RWPE2 (cell line): Measurements from ENCODE around the gene WDR5.
A peak's percentile ranks its signal among the peaks of the same experiment; 100 is the strongest.

Source experiments
- ATAC-seq: fragments of 200-7000 bp; cut with Tn5 transposase; 3 replicates; pipeline ENCODE4 v1.9.1; 2021; ENCODE audit warnings: low read depth
- DNase-seq: peaks from one replicate; pipeline ENCODE4 v3.0.0-alpha.2; 2020; ENCODE audit warnings: low spot score
- H3K27ac ChIP-seq: fragments of 450-650 bp; 2 replicates; pipeline ENCODE4 v1.5.1; 2017; ENCODE audit warnings: mild to moderate bottlenecking; ENCODE audit not compliant: poor library complexity, severe bottlenecking
- H3K27me3 ChIP-seq: fragments of 250-450 bp; sonication (Bioruptor Pico); 2 replicates; pipeline ENCODE4 v1.5.1; 2021; ENCODE audit warnings: mild to moderate bottlenecking, moderate library complexity; ENCODE audit not compliant: insufficient read depth, poor library complexity, severe bottlenecking
- H3K36me3 ChIP-seq: fragments of 250-450 bp; sonication (Bioruptor Pico); 2 replicates; pipeline ENCODE4 v1.5.1; 2020; ENCODE audit warnings: low read depth, mild to moderate bottlenecking, moderate library complexity
- H3K4me1 ChIP-seq: fragments of 250-450 bp; sonication (Bioruptor Pico); 2 replicates; pipeline ENCODE4 v1.5.1; 2021; ENCODE audit warnings: mild to moderate bottlenecking, moderate library complexity; ENCODE audit not compliant: insufficient read depth, poor library complexity, severe bottlenecking
- H3K4me3 ChIP-seq: fragments of 250-450 bp; sonication (Bioruptor Pico); 2 replicates; pipeline ENCODE4 v1.5.1; 2021; ENCODE audit warnings: mild to moderate bottlenecking, moderate library complexity; ENCODE audit not compliant: severe bottlenecking
- H3K9me3 ChIP-seq: fragments of 250-450 bp; sonication (Bioruptor Pico); 2 replicates; pipeline ENCODE4 v1.5.1; 2021; ENCODE audit warnings: mild to moderate bottlenecking, moderate library complexity; ENCODE audit not compliant: severe bottlenecking
- TF ChIP-seq, protein P1 (sequence below): fragments of 450-650 bp; IDR thresholded peaks from one replicate; pipeline ENCODE4 v1.5.1; 2017; ENCODE audit warnings: mild to moderate bottlenecking, moderate library complexity; ENCODE audit not compliant: poor library complexity, severe bottlenecking

Gene WDR5

GRCh38 chr9:134136996-134137299 is 1.1 kb downstream of the WDR5 start:
- Histone ChIP-seq H3K4me1 (peaks cover 8% of the 10 kb centered on the region), H3K27me3 (no peaks in the 10 kb centered on the region), H3K9me3 (no peaks in the 10 kb centered on the region), H3K36me3 (peaks cover 42% of the 10 kb centered on the region), H3K27ac (peak overlapping the region; percentile 77), H3K4me3 (peak overlapping the region; percentile 66)
- TF ChIP-seq, protein P1, sequence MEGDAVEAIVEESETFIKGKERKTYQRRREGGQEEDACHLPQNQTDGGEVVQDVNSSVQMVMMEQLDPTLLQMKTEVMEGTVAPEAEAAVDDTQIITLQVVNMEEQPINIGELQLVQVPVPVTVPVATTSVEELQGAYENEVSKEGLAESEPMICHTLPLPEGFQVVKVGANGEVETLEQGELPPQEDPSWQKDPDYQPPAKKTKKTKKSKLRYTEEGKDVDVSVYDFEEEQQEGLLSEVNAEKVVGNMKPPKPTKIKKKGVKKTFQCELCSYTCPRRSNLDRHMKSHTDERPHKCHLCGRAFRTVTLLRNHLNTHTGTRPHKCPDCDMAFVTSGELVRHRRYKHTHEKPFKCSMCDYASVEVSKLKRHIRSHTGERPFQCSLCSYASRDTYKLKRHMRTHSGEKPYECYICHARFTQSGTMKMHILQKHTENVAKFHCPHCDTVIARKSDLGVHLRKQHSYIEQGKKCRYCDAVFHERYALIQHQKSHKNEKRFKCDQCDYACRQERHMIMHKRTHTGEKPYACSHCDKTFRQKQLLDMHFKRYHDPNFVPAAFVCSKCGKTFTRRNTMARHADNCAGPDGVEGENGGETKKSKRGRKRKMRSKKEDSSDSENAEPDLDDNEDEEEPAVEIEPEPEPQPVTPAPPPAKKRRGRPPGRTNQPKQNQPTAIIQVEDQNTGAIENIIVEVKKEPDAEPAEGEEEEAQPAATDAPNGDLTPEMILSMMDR: no peak
- ATAC-seq: peak; percentile 4; the same call in 2 of the 3 replicates
- no peak for DNase-seq

GRCh38 chr9:134138292-134138691 is 2.4 kb downstream of the WDR5 start:
- H3K36me3 ChIP-seq: peaks cover 49% of the 10 kb centered on the region

DNA sequence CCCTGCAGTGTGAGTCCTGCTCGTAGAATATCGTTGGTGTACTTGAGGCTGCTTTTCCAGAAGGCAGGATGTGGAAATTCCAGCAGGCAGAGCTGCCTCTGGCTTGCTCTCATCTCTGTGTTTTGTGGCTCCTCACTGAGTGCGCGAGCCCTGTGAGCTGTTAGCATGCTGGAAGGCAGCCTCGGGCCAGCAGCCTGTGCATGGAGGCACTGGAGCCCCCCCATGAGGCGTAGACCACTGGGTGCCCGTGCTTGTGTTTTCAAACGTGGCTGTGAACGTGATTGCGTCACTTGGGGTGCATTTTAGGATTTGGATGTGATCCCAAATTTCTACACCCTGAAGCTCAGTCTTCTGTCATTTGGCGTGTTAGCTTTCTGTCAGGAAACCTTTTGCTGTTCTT is 3.2 kb downstream of the WDR5 start:
- H3K27ac ChIP-seq: no peak overlapping the region

More at GRCh38 chr9:134138292-134138691, 2.4 kb downstream of the WDR5 start:
- no peak overlapping the region for H3K27ac ChIP-seq
- no peak for ATAC-seq
- H3K4me1 ChIP-seq: peaks cover 8% of the 10 kb centered on the region
- TF ChIP-seq, protein P1: no peak
- H3K27me3 ChIP-seq: no peaks in the 10 kb centered on the region
- H3K4me3 ChIP-seq: no peak overlapping the region
- DNase-seq: no peak
- H3K9me3 ChIP-seq: no peaks in the 10 kb centered on the region

GRCh38 chr9:134141906-134142305 is 6.0 kb downstream of the WDR5 start:
- ATAC-seq (no peak), DNase-seq (no peak)
- no peak overlapping the region for H3K27ac ChIP-seq
- no peaks in the 10 kb centered on the region for H3K27me3 ChIP-seq
- H3K4me1 ChIP-seq: peaks cover 8% of the 10 kb centered on the region
- H3K9me3 ChIP-seq: no peaks in the 10 kb centered on the region
- H3K4me3 ChIP-seq: no peak overlapping the region
- H3K36me3 ChIP-seq: peaks cover 75% of the 10 kb centered on the region
- TF ChIP-seq, protein P1: no peak

More for the DNA sequence above, 3.2 kb downstream of the WDR5 start:
- ATAC-seq (no peak), DNase-seq (no peak)
- TF ChIP-seq, protein P1: no peak
- no peaks in the 10 kb centered on the region for H3K9me3 ChIP-seq
- no peaks in the 10 kb centered on the region for H3K27me3 ChIP-seq
- H3K36me3 ChIP-seq: peaks cover 55% of the 10 kb centered on the region
- no peak overlapping the region for H3K4me3 ChIP-seq
- peaks cover 8% of the 10 kb centered on the region for H3K4me1 ChIP-seq

DNA sequence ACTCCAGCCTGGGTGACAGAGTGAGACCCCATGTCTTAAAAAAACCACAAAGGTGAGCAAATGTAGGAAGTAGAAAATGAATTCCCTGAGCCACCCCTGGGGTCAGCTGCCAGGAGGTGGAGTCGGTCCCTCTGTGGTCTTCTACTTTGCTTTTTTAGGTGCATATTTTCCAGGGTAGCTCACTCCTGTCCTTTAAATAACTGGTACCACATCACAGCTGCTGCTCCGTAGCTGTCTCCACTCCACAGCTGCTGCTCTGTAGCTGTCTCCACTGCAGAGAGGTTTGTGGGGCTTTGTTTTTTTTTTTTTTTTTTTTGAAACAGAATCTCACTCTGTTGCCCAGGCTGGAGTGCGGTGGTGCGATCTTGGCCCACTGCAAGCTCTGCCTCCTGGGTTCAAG is 8.9 kb downstream of the WDR5 start:
- H3K4me1 ChIP-seq: no peaks in the 10 kb centered on the region
- H3K27me3 ChIP-seq: no peaks in the 10 kb centered on the region
- TF ChIP-seq, protein P1: no peak
- no peaks in the 10 kb centered on the region for H3K9me3 ChIP-seq
- peaks cover 80% of the 10 kb centered on the region for H3K36me3 ChIP-seq
- DNase-seq (no peak), ATAC-seq (no peak)
- no peak overlapping the region for H3K27ac ChIP-seq
- no peak overlapping the region for H3K4me3 ChIP-seq
